ENCODE measurements around the gene CTNS. TPM values are rescaled to one million over a fixed set of nuclear protein-coding genes. Genes with fewer than 3 reads are reported as not detected.

Gene CTNS
- total and polyA plus RNA-seq, 2 of the 13 experiments (the other 11 are each of a cell fraction or from before 2014, with no cell fraction given): 9.5 to 13.7 TPM

GRCh38 chr17:3636154-3636907, at the start of gene CTNS, which contains the start of gene SHPK (continued):
- 0 out of 2 replicates have a peak, but pooled peaks have one; percentile 41 for TF ChIP-seq ZSCAN9 (CRISPR knock-in tag; IDR thresholded peaks at IDR 0.05; ENCODE audit: borderline replicate concordance)
- peak; percentile 58; the same call in 1 of the 2 replicates for TF ChIP-seq GATA4 (IDR thresholded peaks at IDR 0.05; ENCODE audit: borderline replicate concordance, low read depth)
- no peak for TF ChIP-seq GMEB2 (CRISPR knock-in tag; IDR thresholded peaks at IDR 0.05; ENCODE audit: low read depth)
- TF ChIP-seq ZNF552 (CRISPR knock-in tag; IDR thresholded peaks at IDR 0.05; ENCODE audit: borderline replicate concordance): peak; percentile 87; the same call in 1 of the 2 replicates
- TF ChIP-seq ZNF772 (CRISPR knock-in tag; IDR thresholded peaks at IDR 0.05): no peak; the same call in 1 of the 2 replicates
- TF ChIP-seq POLR2G (IDR thresholded peaks at IDR 0.05; ENCODE audit: low read depth, low read length): peak; percentile 87
- TF ChIP-seq PCBP2 (optimal IDR thresholded peaks at IDR 0.05; ENCODE audit: low read depth, low read length, poor library complexity, severe bottlenecking): no peak
- TF ChIP-seq GABPB1 (CRISPR knock-in tag; IDR thresholded peaks at IDR 0.05): peak; percentile 98
- TF ChIP-seq SIX1 (CRISPR knock-in tag; IDR thresholded peaks at IDR 0.05; ENCODE audit: borderline replicate concordance): peak; percentile 23; the same call in 1 of the 2 replicates
- TF ChIP-seq ZBTB7A (CRISPR knock-in tag; IDR thresholded peaks at IDR 0.05): peak; percentile 33; the same call in 1 of the 2 replicates
- no peak for TF ChIP-seq LCORL (IDR thresholded peaks at IDR 0.05)
- no peak for TF ChIP-seq LCORL (CRISPR knock-in tag; IDR thresholded peaks at IDR 0.05)
- no peak for TF ChIP-seq ZNF629 (CRISPR knock-in tag; conservative IDR thresholded peaks at IDR 0.05)
- no peak for TF ChIP-seq ZNF335 (CRISPR knock-in tag; IDR thresholded peaks at IDR 0.05)
- no peak for TF ChIP-seq SOX6 (IDR thresholded peaks at IDR 0.05)
- peak; percentile 59 for TF ChIP-seq SOX6 (CRISPR knock-in tag; IDR thresholded peaks at IDR 0.05)
- TF ChIP-seq TP53 (CRISPR knock-in tag; conservative IDR thresholded peaks at IDR 0.05): no peak
- TF ChIP-seq ARID2 (CRISPR knock-in tag; IDR thresholded peaks at IDR 0.05; ENCODE audit: borderline replicate concordance): peak; percentile 68; the same call in 1 of the 2 replicates
- TF ChIP-seq MED13 (CRISPR knock-in tag; IDR thresholded peaks at IDR 0.05): peak; percentile 70; the same call in 1 of the 2 replicates
- TF ChIP-seq SALL2 (CRISPR knock-in tag; IDR thresholded peaks at IDR 0.05): peak; percentile 62; the same call in 1 of the 2 replicates
- TF ChIP-seq ZFAT (CRISPR knock-in tag; conservative IDR thresholded peaks at IDR 0.05): no peak
- peak; percentile 55; the same call in 1 of the 2 replicates for TF ChIP-seq ZBTB4 (CRISPR knock-in tag; IDR thresholded peaks at IDR 0.05; ENCODE audit: borderline replicate concordance)
- TF ChIP-seq TBX2 (CRISPR knock-in tag; IDR thresholded peaks at IDR 0.05; ENCODE audit: borderline replicate concordance): peak; percentile 18
- peak; percentile 46 for TF ChIP-seq CREB1 (IDR thresholded peaks at IDR 0.05)
- peak; percentile 81 for TF ChIP-seq CREB1 (CRISPR knock-in tag; IDR thresholded peaks at IDR 0.05)
- no peak for TF ChIP-seq U2AF1 (optimal IDR thresholded peaks at IDR 0.05; ENCODE audit: low read depth, low read length)

Measured in HepG2 (cell line).